ENCODE data around the gene LARGE1.

DNA sequence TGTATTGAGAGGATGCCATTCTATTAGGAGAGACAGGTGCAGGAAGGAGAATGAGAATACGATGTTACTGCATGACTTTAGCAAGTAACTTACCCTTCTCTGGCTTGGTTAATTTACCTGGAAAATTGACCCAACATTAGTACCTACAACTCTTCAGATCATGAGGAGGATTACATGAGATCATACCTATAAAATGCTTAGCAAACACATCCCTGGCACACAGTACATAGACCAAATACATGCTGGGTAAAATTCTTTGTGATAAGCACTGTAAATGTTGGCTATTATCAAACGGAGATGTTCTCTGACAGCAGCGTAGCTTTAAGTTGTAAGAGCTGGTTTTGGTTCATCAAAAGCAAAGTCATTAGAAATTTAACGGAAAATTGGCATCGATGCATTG, 28.8 kb downstream of the LARGE1 start:
- TF ChIP-seq, protein P1, sequence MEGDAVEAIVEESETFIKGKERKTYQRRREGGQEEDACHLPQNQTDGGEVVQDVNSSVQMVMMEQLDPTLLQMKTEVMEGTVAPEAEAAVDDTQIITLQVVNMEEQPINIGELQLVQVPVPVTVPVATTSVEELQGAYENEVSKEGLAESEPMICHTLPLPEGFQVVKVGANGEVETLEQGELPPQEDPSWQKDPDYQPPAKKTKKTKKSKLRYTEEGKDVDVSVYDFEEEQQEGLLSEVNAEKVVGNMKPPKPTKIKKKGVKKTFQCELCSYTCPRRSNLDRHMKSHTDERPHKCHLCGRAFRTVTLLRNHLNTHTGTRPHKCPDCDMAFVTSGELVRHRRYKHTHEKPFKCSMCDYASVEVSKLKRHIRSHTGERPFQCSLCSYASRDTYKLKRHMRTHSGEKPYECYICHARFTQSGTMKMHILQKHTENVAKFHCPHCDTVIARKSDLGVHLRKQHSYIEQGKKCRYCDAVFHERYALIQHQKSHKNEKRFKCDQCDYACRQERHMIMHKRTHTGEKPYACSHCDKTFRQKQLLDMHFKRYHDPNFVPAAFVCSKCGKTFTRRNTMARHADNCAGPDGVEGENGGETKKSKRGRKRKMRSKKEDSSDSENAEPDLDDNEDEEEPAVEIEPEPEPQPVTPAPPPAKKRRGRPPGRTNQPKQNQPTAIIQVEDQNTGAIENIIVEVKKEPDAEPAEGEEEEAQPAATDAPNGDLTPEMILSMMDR (IDR thresholded peaks at IDR 0.05) = no peak
- TF ChIP-seq POLR2A (IDR thresholded peaks at IDR 0.05) = no peak
